ENCODE data around the gene NTN1.

The NTN1 gene

DNA sequence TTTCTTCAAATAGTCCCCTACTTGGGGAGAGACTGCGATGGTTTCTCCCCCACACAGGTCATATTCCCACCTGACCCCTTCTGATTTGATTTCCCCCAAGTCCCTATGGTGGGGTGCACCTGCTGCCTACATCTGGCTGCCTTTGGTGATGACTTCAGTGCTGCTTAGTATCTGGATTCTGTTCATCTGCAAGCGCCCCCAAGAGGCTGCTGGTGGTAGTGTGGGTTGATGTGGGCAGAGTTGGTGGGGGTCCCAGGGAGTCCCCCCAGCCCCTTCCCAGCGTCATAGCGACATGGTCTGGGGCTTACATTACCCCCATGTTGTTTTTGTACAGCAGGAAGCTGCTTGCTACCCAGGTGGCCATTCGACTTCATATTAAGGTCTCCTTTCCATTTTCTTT lies 99.2 kb downstream of the NTN1 start:
- TF ChIP-seq, protein P1, sequence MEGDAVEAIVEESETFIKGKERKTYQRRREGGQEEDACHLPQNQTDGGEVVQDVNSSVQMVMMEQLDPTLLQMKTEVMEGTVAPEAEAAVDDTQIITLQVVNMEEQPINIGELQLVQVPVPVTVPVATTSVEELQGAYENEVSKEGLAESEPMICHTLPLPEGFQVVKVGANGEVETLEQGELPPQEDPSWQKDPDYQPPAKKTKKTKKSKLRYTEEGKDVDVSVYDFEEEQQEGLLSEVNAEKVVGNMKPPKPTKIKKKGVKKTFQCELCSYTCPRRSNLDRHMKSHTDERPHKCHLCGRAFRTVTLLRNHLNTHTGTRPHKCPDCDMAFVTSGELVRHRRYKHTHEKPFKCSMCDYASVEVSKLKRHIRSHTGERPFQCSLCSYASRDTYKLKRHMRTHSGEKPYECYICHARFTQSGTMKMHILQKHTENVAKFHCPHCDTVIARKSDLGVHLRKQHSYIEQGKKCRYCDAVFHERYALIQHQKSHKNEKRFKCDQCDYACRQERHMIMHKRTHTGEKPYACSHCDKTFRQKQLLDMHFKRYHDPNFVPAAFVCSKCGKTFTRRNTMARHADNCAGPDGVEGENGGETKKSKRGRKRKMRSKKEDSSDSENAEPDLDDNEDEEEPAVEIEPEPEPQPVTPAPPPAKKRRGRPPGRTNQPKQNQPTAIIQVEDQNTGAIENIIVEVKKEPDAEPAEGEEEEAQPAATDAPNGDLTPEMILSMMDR (IDR thresholded peaks at IDR 0.05; ENCODE audit: insufficient read depth, low read length, poor library complexity, severe bottlenecking): peak; percentile 21
- no peak for TF ChIP-seq EZH2phosphoT487 (conservative IDR thresholded peaks at IDR 0.05; ENCODE audit: low read length)
- Histone ChIP-seq H3K9me3 (ENCODE audit: insufficient read depth, low read length) (no peaks in the 10 kb centered on the region), H3K27ac (ENCODE audit: low read depth, low read length) (no peak overlapping the region), H3K36me3 (ENCODE audit: low read length) (no peaks in the 10 kb centered on the region), H3K9ac (ENCODE audit: low read length) (no peak overlapping the region), H3F3A (ENCODE audit: insufficient read depth) (no peaks in the 10 kb centered on the region), H3K4me2 (ENCODE audit: low read depth, low read length, poor library complexity, severe bottlenecking) (no peak overlapping the region), H3K9me2 (replicated peaks; ENCODE audit: insufficient read depth, low read length) (no peaks in the 10 kb centered on the region), H3K4me3 (ENCODE audit: insufficient read depth, low read length, poor library complexity, severe bottlenecking) (no peak overlapping the region), H3K79me2 (ENCODE audit: insufficient read depth, low read length) (no peaks in the 10 kb centered on the region), H4K20me1 (ENCODE audit: low read depth, low read length) (no peaks in the 10 kb centered on the region), H2AFZ (ENCODE audit: low read depth, low read length, severe bottlenecking) (no peak overlapping the region), H3K27me3 (ENCODE audit: low read length) (no peaks in the 10 kb centered on the region)

DNA sequence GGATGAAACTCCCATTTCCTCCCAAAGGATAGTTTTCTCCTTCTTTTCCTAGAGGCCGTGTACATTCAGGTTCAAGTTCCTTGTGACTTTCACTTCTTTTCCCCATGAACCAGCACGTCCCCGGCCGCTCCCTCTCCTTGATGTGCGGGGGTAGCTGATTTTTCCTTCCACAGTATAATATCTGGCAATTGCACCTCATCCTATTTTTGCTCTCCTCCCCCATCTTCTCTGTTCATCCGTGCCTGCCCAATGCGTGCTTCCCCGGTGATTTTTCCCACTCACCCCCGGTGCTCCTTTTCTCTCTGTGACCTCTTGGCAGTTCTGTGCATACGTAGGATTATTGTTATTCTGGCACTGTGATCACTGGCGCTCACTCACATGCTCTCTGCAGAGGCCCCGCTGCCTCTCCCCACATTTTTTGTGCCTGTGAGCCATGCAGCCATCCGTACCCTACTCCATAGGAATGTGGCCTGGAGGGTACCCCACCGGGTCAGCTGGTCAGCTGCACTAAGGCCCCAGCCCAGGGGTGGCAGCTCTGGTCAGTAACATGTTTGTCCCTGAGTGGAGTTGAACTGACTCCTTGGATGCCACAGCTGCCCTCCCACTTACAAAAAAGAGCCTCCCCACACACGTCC lies 100.0 kb downstream of the NTN1 start:
- H4K20me1 ChIP-seq (ENCODE audit: low read depth, low read length): no peaks in the 10 kb centered on the region
- H3K79me2 ChIP-seq (ENCODE audit: insufficient read depth, low read length): no peaks in the 10 kb centered on the region
- no peak overlapping the region for H3K9ac ChIP-seq (ENCODE audit: low read length)
- no peaks in the 10 kb centered on the region for H3F3A ChIP-seq (ENCODE audit: insufficient read depth)
- H3K27me3 ChIP-seq (ENCODE audit: low read length): no peaks in the 10 kb centered on the region
- no peak for TF ChIP-seq EZH2phosphoT487 (conservative IDR thresholded peaks at IDR 0.05; ENCODE audit: low read length)
- TF ChIP-seq, protein P1 (IDR thresholded peaks at IDR 0.05; ENCODE audit: insufficient read depth, low read length, poor library complexity, severe bottlenecking): no peak
- H2AFZ ChIP-seq (ENCODE audit: low read depth, low read length, severe bottlenecking): no peak overlapping the region
- H3K9me2 ChIP-seq (replicated peaks; ENCODE audit: insufficient read depth, low read length): no peaks in the 10 kb centered on the region
- H3K27ac ChIP-seq (ENCODE audit: low read depth, low read length): no peak overlapping the region
- no peaks in the 10 kb centered on the region for H3K36me3 ChIP-seq (ENCODE audit: low read length)
- no peak overlapping the region for H3K4me3 ChIP-seq (ENCODE audit: insufficient read depth, low read length, poor library complexity, severe bottlenecking)
- no peaks in the 10 kb centered on the region for H3K9me3 ChIP-seq (ENCODE audit: insufficient read depth, low read length)
- no peak overlapping the region for H3K4me2 ChIP-seq (ENCODE audit: low read depth, low read length, poor library complexity, severe bottlenecking)

DNA sequence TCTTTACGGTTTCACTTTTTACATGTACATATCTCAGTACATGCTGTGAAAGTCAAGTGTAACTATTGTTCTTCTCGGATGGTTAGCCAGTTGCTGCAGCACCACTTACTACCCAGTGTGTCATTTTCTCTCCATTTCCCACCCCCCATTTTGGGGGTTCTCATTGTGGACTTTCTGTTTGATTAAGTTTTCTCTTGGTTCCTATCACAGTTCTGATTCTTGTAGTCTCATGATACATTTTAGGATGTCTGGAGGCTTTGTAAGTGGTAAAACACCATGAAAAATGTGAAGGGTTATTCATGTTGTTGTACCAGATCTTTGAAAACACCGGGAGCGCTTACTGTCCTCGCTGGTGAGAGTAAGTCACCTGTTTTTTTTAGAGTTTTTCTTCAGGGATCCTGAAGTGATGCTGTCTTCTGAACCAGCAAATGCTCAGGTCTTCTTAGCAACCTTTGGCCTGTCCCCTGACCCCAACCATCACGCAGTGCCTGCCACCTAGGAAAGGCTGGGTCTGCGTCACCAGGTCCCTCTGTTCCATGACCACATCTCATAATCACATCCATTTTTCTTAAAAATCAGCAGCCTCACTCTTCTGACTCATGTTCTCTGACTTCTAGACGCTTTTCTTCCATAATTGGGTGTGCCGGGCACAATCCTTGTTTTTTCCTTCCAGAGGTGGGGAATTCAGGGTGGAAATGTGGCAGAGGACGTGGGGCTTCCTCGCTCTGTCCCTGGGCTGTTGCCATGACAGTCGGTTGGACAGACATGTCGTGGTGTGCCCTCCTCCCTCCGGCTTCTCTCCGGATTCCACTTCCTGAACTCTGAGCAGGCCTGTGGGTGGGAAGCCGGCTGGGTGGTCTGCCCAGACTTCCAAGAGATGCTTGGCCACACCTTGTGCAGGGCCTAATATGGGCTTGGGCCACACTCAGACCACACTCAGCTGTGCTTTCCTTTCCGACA lies 102.6 kb downstream of the NTN1 start:
- no peaks in the 10 kb centered on the region for H3F3A ChIP-seq (ENCODE audit: insufficient read depth)
- no peaks in the 10 kb centered on the region for H4K20me1 ChIP-seq (ENCODE audit: low read depth, low read length)
- H3K27me3 ChIP-seq (ENCODE audit: low read length): no peaks in the 10 kb centered on the region
- no peak overlapping the region for H3K4me2 ChIP-seq (ENCODE audit: low read depth, low read length, poor library complexity, severe bottlenecking)
- H3K9ac ChIP-seq (ENCODE audit: low read length): no peak overlapping the region
- no peak overlapping the region for H3K4me3 ChIP-seq (ENCODE audit: insufficient read depth, low read length, poor library complexity, severe bottlenecking)
- no peak overlapping the region for H3K27ac ChIP-seq (ENCODE audit: low read depth, low read length)
- H3K79me2 ChIP-seq (ENCODE audit: insufficient read depth, low read length): no peaks in the 10 kb centered on the region
- H3K9me2 ChIP-seq (replicated peaks; ENCODE audit: insufficient read depth, low read length): no peaks in the 10 kb centered on the region
- no peaks in the 10 kb centered on the region for H3K9me3 ChIP-seq (ENCODE audit: insufficient read depth, low read length)
- no peak for TF ChIP-seq EZH2phosphoT487 (conservative IDR thresholded peaks at IDR 0.05; ENCODE audit: low read length)
- TF ChIP-seq, protein P1 (IDR thresholded peaks at IDR 0.05; ENCODE audit: insufficient read depth, low read length, poor library complexity, severe bottlenecking): no peak
- H2AFZ ChIP-seq (ENCODE audit: low read depth, low read length, severe bottlenecking): no peak overlapping the region
- H3K36me3 ChIP-seq (ENCODE audit: low read length): no peaks in the 10 kb centered on the region

All from SU-DHL-6 (cell line).